Purkinje cell (primary cell): ENCODE data around the gene STAG2. TPM values are rescaled to one million over a fixed set of nuclear protein-coding genes. Genes with fewer than 3 reads are reported as not detected.

ENCODE experiments used
- polyA plus RNA-seq: library from polyadenylated mRNA; unstranded; fragments of >200 nt; fragmentation: Nextera tagmentation; gene quantifications from 2 replicates; pipeline ENCODE4 v1.2.1, GENCODE V29; 2014

The STAG2 gene
- polyA plus RNA-seq = 22.4 and 32.3 TPM in 2 replicates

DNA sequence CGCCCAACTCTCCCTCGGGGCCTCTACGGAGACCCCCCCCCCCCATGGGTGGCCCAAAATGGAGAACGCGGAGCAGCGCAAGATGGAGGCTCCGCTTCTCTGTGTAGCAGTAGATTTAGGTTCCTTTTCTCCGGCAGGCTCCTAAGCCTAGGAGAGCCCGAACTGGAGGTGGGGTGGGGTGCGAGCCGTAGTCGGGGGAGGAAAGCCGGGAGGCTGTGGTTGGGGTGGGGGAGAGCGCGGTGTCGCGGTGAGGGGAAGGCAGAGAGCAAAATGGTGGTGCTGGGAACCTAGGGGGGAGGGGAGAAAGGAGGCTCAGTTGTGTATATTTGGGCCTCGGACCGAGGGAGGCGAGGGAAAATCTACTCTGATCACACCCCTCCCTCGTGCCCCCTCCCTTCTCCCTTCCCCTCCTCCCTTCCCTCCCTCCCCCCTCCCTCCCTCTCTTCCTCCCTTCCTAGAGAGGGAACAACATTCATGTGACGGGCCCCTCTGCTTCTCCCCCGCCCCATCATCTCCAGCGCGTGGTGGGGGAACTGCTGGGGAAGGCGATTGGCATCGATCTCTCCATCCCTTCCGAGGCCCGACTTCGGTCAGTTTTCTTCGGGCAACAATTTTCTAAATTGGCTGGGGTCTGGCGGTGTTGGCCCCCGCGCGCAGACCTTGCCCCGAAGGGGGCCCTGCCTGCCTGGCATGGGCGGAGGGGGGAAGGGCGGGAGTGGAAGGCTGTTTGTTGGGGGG, at the start of gene STAG2:
Gene STAG2, plus strand, starts transcription at position 439 of the 738 bp plus-strand sequence. CDS start 60,922 bp downstream, outside the sequence.

Other genes starting within 250 kb of the STAG2 start
- gene THOC2, start 228.7 kb upstream of the STAG2 start, polyA plus RNA-seq = 55.6 and 61.5 TPM in 2 replicates
- 7.3 and 8.9 TPM in 2 replicates for gene XIAP, start 101.7 kb upstream of the STAG2 start, polyA plus RNA-seq